GM21528 (cell line): Measurements from ENCODE around the gene ENTPD1.
"Not testable (repeated sequence)": the region's sequence is repeated elsewhere in the genome, so short reads cannot be mapped to it uniquely, and the experiment has no call there.

ENCODE experiments used
- ATAC-seq: cut with Tn5 transposase; IDR thresholded peaks from one replicate; pipeline ENCODE4 v1.9.1; 2021; ENCODE audit warnings: mild to moderate bottlenecking, moderate library complexity; ENCODE audit not compliant: unreplicated experiment, low FRiP score

ENTPD1 gene

GRCh38 chr10:95848841-95849240, 92.9 kb downstream of the ENTPD1 start:
- no peak for ATAC-seq

GRCh38 chr10:95850791-95851190, 94.8 kb downstream of the ENTPD1 start:
- no peak for ATAC-seq

GRCh38 chr10:95860166-95860940, 104.4 kb downstream of the ENTPD1 start:
- ATAC-seq = no peak

- ATAC-seq = no peak
These were observed 105.4 kb downstream of the ENTPD1 start for GRCh38 chr10:95861386-95861785.

- peak; percentile 83 for ATAC-seq
These were observed 109.2 kb downstream of the ENTPD1 start for GRCh38 chr10:95864906-95865813.

- no peak for ATAC-seq
These were observed 110.0 kb downstream of the ENTPD1 start for GRCh38 chr10:95865814-95866466.

GRCh38 chr10:95866467-95866842, 110.5 kb downstream of the ENTPD1 start:
- no peak for ATAC-seq

GRCh38 chr10:95867866-95868265, 111.9 kb downstream of the ENTPD1 start:
- no peak for ATAC-seq

GRCh38 chr10:95872158-95872711, 116.3 kb downstream of the ENTPD1 start:
- ATAC-seq = no peak

- no peak for ATAC-seq
These were observed 117.2 kb downstream of the ENTPD1 start for GRCh38 chr10:95873139-95873538.

GRCh38 chr10:95873651-95874050, 117.7 kb downstream of the ENTPD1 start:
- no peak for ATAC-seq

GRCh38 chr10:95874783-95875182, 118.8 kb downstream of the ENTPD1 start:
- not testable (repeated sequence) for ATAC-seq

- no peak for ATAC-seq
These were observed 120.8 kb downstream of the ENTPD1 start for GRCh38 chr10:95876756-95877155.

GRCh38 chr10:95877881-95878280, 121.9 kb downstream of the ENTPD1 start:
- no peak for ATAC-seq

GRCh38 chr10:95880704-95881103, 124.7 kb downstream of the ENTPD1 start:
- no peak for ATAC-seq

- no peak for ATAC-seq
These were observed 125.4 kb downstream of the ENTPD1 start for GRCh38 chr10:95881316-95881715.

- no peak for ATAC-seq
These were observed 133.9 kb downstream of the ENTPD1 start for GRCh38 chr10:95889830-95890229.

GRCh38 chr10:95896071-95896850, 140.3 kb downstream of the ENTPD1 start:
- ATAC-seq = no peak

GRCh38 chr10:95905897-95906580, 150.1 kb downstream of the ENTPD1 start:
- ATAC-seq = not testable (repeated sequence)
